HepG2 (cell line): ENCODE measurements around the gene CSNK1A1. TPM values are rescaled to one million over a fixed set of nuclear protein-coding genes. Genes with fewer than 3 reads are reported as not detected.

ENCODE experiments used
- ARNT ChIP-seq: fragments of 450-650 bp; IDR thresholded peaks from 2 replicates; pipeline ENCODE4 v1.6.1; 2017
- ATF5 ChIP-seq: sonication (generic); formaldehyde crosslinking; IDR thresholded peaks from 2 replicates; pipeline ENCODE4 v1.4.0; 2020; ENCODE audit warnings: mild to moderate bottlenecking, low read depth, missing genetic modification reagents
- BCLAF1 ChIP-seq: fragments of 450-650 bp; IDR thresholded peaks from 2 replicates; pipeline ENCODE4 v1.6.1; 2017; ENCODE audit warnings: mild to moderate bottlenecking
- EEA1 ChIP-seq: sonication (generic); formaldehyde crosslinking; IDR thresholded peaks from 2 replicates; pipeline ENCODE4 v1.5.1; 2020; ENCODE audit warnings: mild to moderate bottlenecking, missing genetic modification reagents, borderline replicate concordance
- FOSL2 ChIP-seq: sonication (generic); formaldehyde crosslinking; IDR thresholded peaks from 2 replicates; pipeline ENCODE4 v1.4.0; 2020; ENCODE audit warnings: missing genetic modification reagents
- FOXJ3 ChIP-seq: sonication (generic); formaldehyde crosslinking; IDR thresholded peaks from 2 replicates; pipeline ENCODE4 v1.4.0; 2020; ENCODE audit warnings: missing genetic modification reagents, mild to moderate bottlenecking, borderline replicate concordance
- JARID2 ChIP-seq: sonication (generic); formaldehyde crosslinking; IDR thresholded peaks from 2 replicates; pipeline ENCODE4 v1.8.1; 2023; ENCODE audit warnings: missing genetic modification reagents, inconsistent platforms; ENCODE audit not compliant: insufficient replicate concordance
- NR2F2 ChIP-seq: IDR thresholded peaks from 2 replicates; pipeline ENCODE4 v1.6.1; 2012; ENCODE audit warnings: low read depth, inconsistent platforms, borderline replicate concordance
- POLR2AphosphoS2 ChIP-seq: IDR thresholded peaks from 2 replicates; pipeline ENCODE4 v1.6.1; 2011; ENCODE audit warnings: low read depth, low read length, improper control_type of control experiment
- PRDM10 ChIP-seq: sonication (generic); formaldehyde crosslinking; IDR thresholded peaks from 2 replicates; pipeline ENCODE4 v1.4.0; 2020; ENCODE audit warnings: low read depth, missing genetic modification reagents
- RBM22 ChIP-seq: fragments of 200-400 bp; formaldehyde crosslinking; optimal IDR thresholded peaks from 2 replicates; pipeline ENCODE3; 2017; ENCODE audit warnings: mild to moderate bottlenecking, low read length, moderate library complexity
- RFX1 ChIP-seq: fragments of 450-650 bp; IDR thresholded peaks from 2 replicates; pipeline ENCODE4 v1.6.1; 2017
- RFX3 ChIP-seq: IDR thresholded peaks from 2 replicates; pipeline ENCODE4 v1.6.1; 2016; ENCODE audit warnings: missing biosample characterization, missing genetic modification reagents
- SP4 ChIP-seq: sonication (generic); formaldehyde crosslinking; IDR thresholded peaks from 2 replicates; pipeline ENCODE4 v1.8.1; 2023; ENCODE audit warnings: mild to moderate bottlenecking, missing genetic modification reagents
- SSRP1 ChIP-seq: IDR thresholded peaks from 2 replicates; pipeline ENCODE4 v1.6.1; 2016; ENCODE audit warnings: control low read depth
- ZBTB42 ChIP-seq: sonication (generic); formaldehyde crosslinking; IDR thresholded peaks from 2 replicates; pipeline ENCODE4 v1.5.0; 2020; ENCODE audit warnings: mild to moderate bottlenecking, missing genetic modification reagents
- ZNF205 ChIP-seq: IDR thresholded peaks from 2 replicates; pipeline ENCODE4 v1.6.1; 2018; ENCODE audit warnings: missing biosample characterization, missing genetic modification reagents
- ZNF678 ChIP-seq: sonication (generic); formaldehyde crosslinking; IDR thresholded peaks from 2 replicates; pipeline ENCODE4 v1.4.0; 2020; ENCODE audit warnings: mild to moderate bottlenecking, missing genetic modification reagents
- polyA plus RNA-seq, 8 experiments: library from polyadenylated mRNA; depleted of rRNA in 3 of 8; stranded (reverse) in 7 of 8; unstranded in 1 of 8; fragments of >200 nt; fragmentation: Illumina TruSeq in 4 of 8; extraction: Trizol in 4 of 8; gene quantifications; 2 replicates each; pipeline versions ENCODE4 v1.2.1 to v1.2.3, GENCODE V29; 2011 to 2016; ENCODE audit warnings: low read depth in 4 of 8, missing spikeins in 1 of 8, mixed read lengths in 1 of 8; ENCODE audit not compliant: insufficient read depth in 1 of 8
- total RNA-seq, 5 experiments: library from RNA; depleted of rRNA; stranded (reverse); fragments of >200 nt; fragmentation: Illumina TruSeq; extraction: Trizol; gene quantifications; 2 replicates each; pipeline ENCODE4 v1.2.3, GENCODE V29; 2016; ENCODE audit warnings: low read depth in 1 of 5

Gene CSNK1A1
- total and polyA plus RNA-seq, 2 of the 13 experiments (the other 11 are each of a cell fraction or from before 2014, with no cell fraction given): 89.0 to 149 TPM

GRCh38 chr5:149485655-149486615 lies 65.3 kb downstream of the CSNK1A1 start (continued):
- TF ChIP-seq PRDM10 (CRISPR knock-in tag) (no peak), EEA1 (CRISPR knock-in tag) (no peak), SP4 (CRISPR knock-in tag) (no peak), RFX3 (no peak), ZNF678 (CRISPR knock-in tag) (no peak), POLR2AphosphoS2 (0 out of 2 replicates have a peak, but pooled peaks have one; percentile 48), RBM22 (no peak), BCLAF1 (no peak), FOXJ3 (no peak), ZNF205 (CRISPR knock-in tag) (no peak), ARNT (no peak), NR2F2 (no peak), ZBTB42 (no peak), ATF5 (CRISPR knock-in tag) (no peak), RFX1 (peak; percentile 41), FOSL2 (CRISPR knock-in tag) (peak; percentile 33; the same call in 1 of the 2 replicates), JARID2 (CRISPR knock-in tag) (no peak), SSRP1 (CRISPR knock-in tag) (no peak)
